Parathyroid adenoma (tissue), 2 donors: ENCODE results near the gene TNRC6C.

Experiments used
- H2AFZ ChIP-seq: fragments of 300-600 bp; sonication (generic); one replicate; pipeline ENCODE4 v1.7.0; 2017; ENCODE audit warnings: antibody characterized with exemption, mild to moderate bottlenecking
- H3K27ac ChIP-seq: fragments of 300-600 bp; sonication (generic); one replicate; pipeline ENCODE4 v1.7.0; 2017
- H3K27me3 ChIP-seq: fragments of 300-600 bp; sonication (generic); one replicate; pipeline ENCODE4 v1.7.0; 2017; ENCODE audit warnings: low read length; ENCODE audit not compliant: control insufficient read depth, insufficient read depth
- H3K36me3 ChIP-seq: fragments of 300-600 bp; sonication (generic); one replicate; pipeline ENCODE4 v1.7.0; 2017; ENCODE audit warnings: low read length; ENCODE audit not compliant: control insufficient read depth, insufficient read depth
- H3K4me1 ChIP-seq: fragments of 300-600 bp; sonication (generic); one replicate; pipeline ENCODE4 v1.7.0; 2017; ENCODE audit warnings: control low read depth
- H3K4me2 ChIP-seq: fragments of 300-600 bp; sonication (generic); one replicate; pipeline ENCODE4 v1.7.0; 2017; ENCODE audit warnings: low read length
- H3K4me3 ChIP-seq: fragments of 300-600 bp; sonication (generic); one replicate; pipeline ENCODE4 v1.7.0; 2017; ENCODE audit warnings: low read depth, low read length
- H3K79me2 ChIP-seq: fragments of 300-600 bp; sonication (generic); one replicate; pipeline ENCODE4 v1.7.0; 2017; ENCODE audit warnings: control low read depth
- H3K9ac ChIP-seq: fragments of 300-600 bp; sonication (generic); one replicate; pipeline ENCODE4 v1.7.0; 2017; ENCODE audit warnings: mild to moderate bottlenecking
- H3K9me3 ChIP-seq: fragments of 300-600 bp; sonication (generic); one replicate; pipeline ENCODE4 v1.7.0; 2017; ENCODE audit warnings: low read length; ENCODE audit not compliant: control insufficient read depth
- TF ChIP-seq, protein P1 (sequence below): fragments of 300-600 bp; sonication (generic); IDR thresholded peaks from one replicate; pipeline ENCODE4 v1.7.0; 2017; ENCODE audit warnings: antibody characterized with exemption, mild to moderate bottlenecking
- donor health status: primary hyperparathyroidism.

TNRC6C gene

DNA sequence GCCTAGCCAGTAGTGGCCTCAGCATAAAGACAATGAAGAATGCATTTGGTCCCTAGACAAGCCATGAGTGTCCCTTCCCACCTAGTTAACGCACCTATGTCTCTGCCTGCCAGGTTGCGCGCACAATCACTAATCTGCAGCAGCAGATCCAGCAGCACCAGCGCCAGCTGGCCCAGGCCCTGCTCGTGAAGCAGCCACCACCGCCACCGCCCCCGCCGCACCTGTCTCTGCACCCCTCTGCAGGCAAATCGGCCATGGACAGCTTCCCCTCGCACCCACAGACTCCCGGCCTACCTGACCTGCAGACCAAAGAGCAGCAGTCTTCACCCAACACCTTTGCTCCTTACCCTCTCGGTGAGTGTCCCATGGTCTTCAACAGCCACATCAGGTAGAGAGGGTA is 128.2 kb downstream of the TNRC6C start:
- Histone ChIP-seq H3K27ac (no peak overlapping the region), H3K9me3 (no peaks in the 10 kb centered on the region), H3K79me2 (no peaks in the 10 kb centered on the region), H3K4me3 (no peak overlapping the region), H3K4me1 (no peaks in the 10 kb centered on the region), H3K4me2 (no peak overlapping the region), H2AFZ (no peak overlapping the region), H3K36me3 (no peaks in the 10 kb centered on the region), H3K9ac (no peak overlapping the region), H3K27me3 (no peaks in the 10 kb centered on the region)
- TF ChIP-seq, protein P1, sequence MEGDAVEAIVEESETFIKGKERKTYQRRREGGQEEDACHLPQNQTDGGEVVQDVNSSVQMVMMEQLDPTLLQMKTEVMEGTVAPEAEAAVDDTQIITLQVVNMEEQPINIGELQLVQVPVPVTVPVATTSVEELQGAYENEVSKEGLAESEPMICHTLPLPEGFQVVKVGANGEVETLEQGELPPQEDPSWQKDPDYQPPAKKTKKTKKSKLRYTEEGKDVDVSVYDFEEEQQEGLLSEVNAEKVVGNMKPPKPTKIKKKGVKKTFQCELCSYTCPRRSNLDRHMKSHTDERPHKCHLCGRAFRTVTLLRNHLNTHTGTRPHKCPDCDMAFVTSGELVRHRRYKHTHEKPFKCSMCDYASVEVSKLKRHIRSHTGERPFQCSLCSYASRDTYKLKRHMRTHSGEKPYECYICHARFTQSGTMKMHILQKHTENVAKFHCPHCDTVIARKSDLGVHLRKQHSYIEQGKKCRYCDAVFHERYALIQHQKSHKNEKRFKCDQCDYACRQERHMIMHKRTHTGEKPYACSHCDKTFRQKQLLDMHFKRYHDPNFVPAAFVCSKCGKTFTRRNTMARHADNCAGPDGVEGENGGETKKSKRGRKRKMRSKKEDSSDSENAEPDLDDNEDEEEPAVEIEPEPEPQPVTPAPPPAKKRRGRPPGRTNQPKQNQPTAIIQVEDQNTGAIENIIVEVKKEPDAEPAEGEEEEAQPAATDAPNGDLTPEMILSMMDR = no peak

DNA sequence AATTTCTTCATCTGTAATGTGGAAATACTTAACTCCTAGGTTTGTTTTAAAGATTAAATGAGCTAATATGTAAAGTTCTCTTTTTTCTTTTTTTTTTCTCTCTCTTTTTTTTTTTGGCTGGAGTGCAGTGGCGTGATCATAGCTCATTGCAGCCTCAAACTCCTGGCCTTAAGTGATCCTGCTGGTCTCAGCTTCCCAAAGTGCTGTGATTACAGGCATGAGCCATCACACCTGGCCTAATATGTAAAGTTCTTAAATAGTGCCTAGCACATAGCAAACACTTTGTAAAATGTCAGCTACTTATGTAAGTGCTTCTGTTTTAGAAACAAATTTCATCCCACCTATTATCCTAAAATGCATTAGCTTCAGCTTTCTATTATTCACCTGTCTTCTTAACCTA is 130.0 kb downstream of the TNRC6C start:
- Histone ChIP-seq H3K4me1 (no peaks in the 10 kb centered on the region), H3K4me3 (no peak overlapping the region), H3K9ac (no peak overlapping the region), H3K9me3 (no peaks in the 10 kb centered on the region), H3K36me3 (no peaks in the 10 kb centered on the region), H3K27me3 (no peaks in the 10 kb centered on the region), H3K4me2 (no peak overlapping the region), H3K27ac (no peak overlapping the region), H3K79me2 (no peaks in the 10 kb centered on the region), H2AFZ (no peak overlapping the region)
- TF ChIP-seq, protein P1 = no peak

DNA sequence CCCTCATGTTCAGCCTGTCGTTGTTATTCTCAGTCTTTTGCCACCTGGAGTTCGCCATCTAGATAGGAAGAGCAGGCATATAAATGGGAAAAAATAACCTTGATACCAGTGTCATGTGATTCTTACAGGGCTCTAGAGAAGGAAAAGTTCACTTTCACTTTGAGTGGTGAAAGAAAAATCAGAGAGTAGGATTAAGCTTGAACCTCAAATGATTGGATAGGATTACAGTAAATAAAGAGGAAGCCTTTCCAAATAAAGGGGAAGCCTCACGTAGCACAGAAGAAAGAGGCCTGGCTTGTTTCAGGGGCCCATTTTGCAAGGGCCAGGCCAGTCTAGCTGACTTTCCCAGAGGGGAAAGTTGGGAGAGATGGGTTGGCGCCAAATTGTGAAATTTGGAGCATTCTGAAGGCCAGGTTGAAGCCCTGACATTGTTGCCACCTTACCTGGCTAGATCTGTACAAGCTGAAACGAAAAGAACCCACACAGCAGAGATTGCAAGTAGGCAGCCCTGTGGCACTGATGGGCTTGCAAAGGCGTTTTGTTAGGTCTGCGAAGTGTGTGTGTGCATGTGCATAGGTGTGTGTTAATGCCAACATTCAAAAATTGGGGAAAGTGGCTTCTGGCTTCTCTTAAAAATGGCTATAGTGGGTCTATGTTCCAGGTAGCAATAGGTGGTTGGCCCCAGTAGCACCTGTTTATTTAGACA is 131.2 kb downstream of the TNRC6C start:
- TF ChIP-seq, protein P1 = no peak
- Histone ChIP-seq H3K9ac (no peak overlapping the region), H3K9me3 (no peaks in the 10 kb centered on the region), H2AFZ (no peak overlapping the region), H3K4me3 (no peak overlapping the region), H3K4me1 (no peaks in the 10 kb centered on the region), H3K27me3 (no peaks in the 10 kb centered on the region), H3K4me2 (no peak overlapping the region), H3K36me3 (no peaks in the 10 kb centered on the region), H3K79me2 (no peaks in the 10 kb centered on the region), H3K27ac (no peak overlapping the region)

GRCh38 chr17:78092794-78093324 is 134.4 kb downstream of the TNRC6C start:
- no peaks in the 10 kb centered on the region for H3K4me1 ChIP-seq
- H3K27me3 ChIP-seq = no peaks in the 10 kb centered on the region
- no peaks in the 10 kb centered on the region for H3K9me3 ChIP-seq
- H3K9ac ChIP-seq = no peak overlapping the region
- TF ChIP-seq, protein P1 = no peak
- H3K79me2 ChIP-seq = no peaks in the 10 kb centered on the region
- H3K36me3 ChIP-seq = no peaks in the 10 kb centered on the region
- no peak overlapping the region for H3K4me2 ChIP-seq
- H3K4me3 ChIP-seq = no peak overlapping the region
- no peak overlapping the region for H3K27ac ChIP-seq
- H2AFZ ChIP-seq = no peak overlapping the region

DNA sequence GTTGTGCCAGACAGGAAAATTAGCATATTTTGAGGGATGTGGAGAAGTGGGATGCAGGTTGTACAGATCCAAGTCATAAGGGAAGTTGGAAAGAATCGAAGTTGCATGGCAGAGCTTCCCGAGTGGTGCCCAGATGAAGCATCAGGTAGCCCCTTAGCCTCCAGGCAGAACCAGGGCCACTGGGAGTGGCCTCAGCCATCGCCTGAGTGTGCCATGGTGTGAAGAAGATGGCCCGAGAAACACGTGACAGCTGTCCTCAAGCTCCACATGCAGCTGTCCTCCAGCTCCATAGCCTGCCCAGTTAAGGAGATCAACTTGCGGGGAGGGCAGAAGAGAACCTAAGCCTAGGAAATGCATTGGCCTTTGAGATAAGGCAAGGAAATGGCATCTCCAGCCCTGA is 136.5 kb downstream of the TNRC6C start:
- Histone ChIP-seq H3K9ac (no peak overlapping the region), H2AFZ (no peak overlapping the region), H3K4me1 (no peaks in the 10 kb centered on the region), H3K36me3 (no peaks in the 10 kb centered on the region), H3K4me3 (no peak overlapping the region), H3K27ac (no peak overlapping the region), H3K27me3 (no peaks in the 10 kb centered on the region), H3K79me2 (no peaks in the 10 kb centered on the region), H3K4me2 (no peak overlapping the region), H3K9me3 (no peaks in the 10 kb centered on the region)
- TF ChIP-seq, protein P1 = no peak
